ENCODE measurements around the gene SERPINB3. TPM values are rescaled to one million over a fixed set of nuclear protein-coding genes. Genes with fewer than 3 reads are reported as not detected.
"Not testable (repeated sequence)": the region's sequence is repeated elsewhere in the genome, so short reads cannot be mapped to it uniquely, and the experiment has no call there.

SERPINB3 gene
- total and polyA plus RNA-seq, 9 donors = 0.65 TPM; not detected in 8

DNA sequence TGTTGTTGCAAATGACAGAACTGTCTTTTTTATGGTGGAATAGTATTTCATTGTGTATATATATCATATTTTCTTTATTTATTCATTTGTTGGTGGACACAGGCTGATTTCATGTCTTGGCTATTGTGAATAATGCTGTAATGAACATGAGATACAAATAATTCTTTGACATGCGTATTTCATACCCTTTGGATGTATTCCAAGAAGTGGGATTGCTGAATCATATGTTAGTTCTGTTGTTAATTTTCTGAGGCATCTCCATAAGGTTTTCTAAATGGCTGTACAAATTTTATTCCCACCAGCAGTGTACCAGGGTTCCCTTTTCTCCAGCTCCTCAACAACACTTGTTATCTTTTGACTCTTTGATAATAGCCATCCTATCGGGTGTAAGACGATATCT lies 11.4 kb downstream of the SERPINB3 start:
- H3K9me3 ChIP-seq (replicated peaks; ENCODE audit: control insufficient read depth, low read depth, low read length); H3K4me1 ChIP-seq (ENCODE audit: control insufficient read depth, insufficient read depth, low read length); H3K27me3 ChIP-seq (ENCODE audit: control insufficient read depth, insufficient read depth, low read length); H3K27ac ChIP-seq (ENCODE audit: low read length); H3K4me3 ChIP-seq (ENCODE audit: low read length); H3K36me3 ChIP-seq (ENCODE audit: control insufficient read depth, insufficient read depth, low read length): not testable (repeated sequence)
- DNase-seq = peak; percentile 2
- no CpG with 5 or more reads among the region's 3 CpGs for WGBS (ENCODE audit: insufficient coverage)

DNA sequence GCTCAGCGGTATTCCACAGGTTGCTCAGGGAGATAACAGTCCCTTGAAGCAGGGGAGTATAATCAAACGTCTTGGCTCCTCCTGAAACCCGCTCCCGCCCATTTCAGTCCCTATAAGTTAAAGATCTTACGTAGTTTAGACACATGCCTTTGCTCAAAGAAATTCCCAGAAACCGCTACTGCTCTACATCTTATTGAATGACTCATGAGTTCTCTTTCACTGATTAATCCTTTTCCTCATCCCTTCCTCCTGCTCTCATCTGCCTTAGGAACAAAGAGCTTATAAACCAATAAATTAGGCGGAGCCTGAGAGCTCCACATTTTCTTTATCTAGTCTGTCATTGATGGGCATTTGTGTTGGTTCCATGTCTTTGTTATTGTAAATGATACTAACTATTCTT lies 13.5 kb downstream of the SERPINB3 start:
- H3K27ac ChIP-seq (ENCODE audit: low read length) = no peak overlapping the region
- DNase-seq = no peak
- H3K36me3 ChIP-seq (ENCODE audit: control insufficient read depth, insufficient read depth, low read length) = no peaks in the 10 kb centered on the region
- H3K4me1 ChIP-seq (ENCODE audit: control insufficient read depth, insufficient read depth, low read length) = no peaks in the 10 kb centered on the region
- H3K9me3 ChIP-seq (replicated peaks; ENCODE audit: control insufficient read depth, low read depth, low read length) = no peaks in the 10 kb centered on the region
- H3K4me3 ChIP-seq (ENCODE audit: low read length) = no peak overlapping the region
- no peaks in the 10 kb centered on the region for H3K27me3 ChIP-seq (ENCODE audit: control insufficient read depth, insufficient read depth, low read length)
- WGBS (ENCODE audit: insufficient coverage) = 83% methylated on average over 4 of the region's 7 CpGs

DNA sequence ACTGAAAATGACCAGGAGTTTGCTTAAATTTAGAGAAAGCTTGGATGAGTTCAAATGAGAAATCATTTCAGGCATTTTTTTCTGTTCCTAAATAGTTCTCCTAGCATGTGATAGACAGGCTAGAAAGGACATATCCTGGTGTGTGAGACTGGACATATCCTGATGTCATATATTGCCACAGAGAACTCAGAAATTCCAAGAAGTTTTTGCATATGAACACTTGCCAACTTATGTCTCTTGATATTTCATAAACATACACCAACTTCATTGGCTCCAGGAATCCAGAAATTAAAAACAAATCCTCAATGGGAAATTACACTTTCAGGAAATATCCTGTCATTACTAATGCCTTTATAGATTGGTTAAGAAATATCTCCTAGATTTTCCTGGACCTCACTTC lies 14.8 kb downstream of the SERPINB3 start:
- no peaks in the 10 kb centered on the region for H3K9me3 ChIP-seq (replicated peaks; ENCODE audit: control insufficient read depth, low read depth, low read length)
- H3K4me3 ChIP-seq (ENCODE audit: low read length) = no peak overlapping the region
- no peaks in the 10 kb centered on the region for H3K36me3 ChIP-seq (ENCODE audit: control insufficient read depth, insufficient read depth, low read length)
- H3K27ac ChIP-seq (ENCODE audit: low read length) = no peak overlapping the region
- DNase-seq = no peak
- no peaks in the 10 kb centered on the region for H3K27me3 ChIP-seq (ENCODE audit: control insufficient read depth, insufficient read depth, low read length)
- H3K4me1 ChIP-seq (ENCODE audit: control insufficient read depth, insufficient read depth, low read length) = no peaks in the 10 kb centered on the region

DNA sequence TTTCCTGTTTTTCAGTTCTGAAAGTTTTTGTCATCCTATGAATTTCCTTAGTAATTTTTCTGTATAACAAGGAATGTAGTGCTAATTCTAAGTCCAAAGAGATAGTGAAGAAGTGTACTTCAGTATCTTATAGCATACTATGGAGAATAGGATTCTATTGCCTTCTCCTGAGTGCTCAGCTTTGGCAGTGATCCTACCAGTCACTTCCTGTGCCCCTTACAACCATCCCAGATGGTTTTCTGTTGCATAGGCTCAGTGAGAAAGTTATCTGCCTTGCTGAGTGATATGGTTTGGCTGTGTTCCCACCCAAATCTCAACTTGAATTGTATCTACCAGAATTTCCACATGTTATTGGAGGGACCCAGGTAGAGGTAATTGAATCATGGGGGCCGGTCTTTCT lies 17.0 kb downstream of the SERPINB3 start:
- H3K4me3 ChIP-seq (ENCODE audit: low read length); H3K4me1 ChIP-seq (ENCODE audit: control insufficient read depth, insufficient read depth, low read length); H3K9me3 ChIP-seq (replicated peaks; ENCODE audit: control insufficient read depth, low read depth, low read length); H3K27me3 ChIP-seq (ENCODE audit: control insufficient read depth, insufficient read depth, low read length); H3K27ac ChIP-seq (ENCODE audit: low read length); DNase-seq; H3K36me3 ChIP-seq (ENCODE audit: control insufficient read depth, insufficient read depth, low read length): not testable (repeated sequence)
- no CpG with 5 or more reads among the region's 1 CpG for WGBS (ENCODE audit: insufficient coverage)

DNA sequence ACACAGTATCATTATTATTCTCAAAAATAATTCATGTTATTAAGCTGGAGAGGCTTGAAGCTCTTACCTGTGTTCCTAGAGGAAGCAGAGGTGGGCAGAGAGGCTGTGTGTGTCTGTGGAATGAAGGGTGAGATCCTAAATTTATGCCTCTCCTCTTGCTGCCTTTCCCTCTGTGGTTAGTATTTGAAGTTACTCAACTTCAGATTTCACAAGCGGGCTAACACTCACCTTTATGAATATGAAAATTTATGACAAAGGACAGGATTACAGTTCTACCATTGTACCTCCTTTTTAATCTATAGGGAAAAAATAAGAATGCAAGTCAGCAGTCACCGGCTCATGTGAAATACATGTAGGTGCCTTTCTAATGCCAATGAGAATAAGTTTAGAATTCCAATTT lies 17.6 kb downstream of the SERPINB3 start, which contains the start of gene SERPINB4:
Gene SERPINB4 (minus strand): TSS at position 115 of the 400 bp plus-strand sequence. CDS start 679 bp downstream, outside the sequence.
- not testable (repeated sequence) for H3K27ac ChIP-seq (ENCODE audit: low read length); H3K27me3 ChIP-seq (ENCODE audit: control insufficient read depth, insufficient read depth, low read length); H3K4me3 ChIP-seq (ENCODE audit: low read length); DNase-seq; H3K9me3 ChIP-seq (replicated peaks; ENCODE audit: control insufficient read depth, low read depth, low read length); H3K36me3 ChIP-seq (ENCODE audit: control insufficient read depth, insufficient read depth, low read length); H3K4me1 ChIP-seq (ENCODE audit: control insufficient read depth, insufficient read depth, low read length)
- WGBS (ENCODE audit: insufficient coverage) = no CpG with 5 or more reads among the region's 2 CpGs

DNA sequence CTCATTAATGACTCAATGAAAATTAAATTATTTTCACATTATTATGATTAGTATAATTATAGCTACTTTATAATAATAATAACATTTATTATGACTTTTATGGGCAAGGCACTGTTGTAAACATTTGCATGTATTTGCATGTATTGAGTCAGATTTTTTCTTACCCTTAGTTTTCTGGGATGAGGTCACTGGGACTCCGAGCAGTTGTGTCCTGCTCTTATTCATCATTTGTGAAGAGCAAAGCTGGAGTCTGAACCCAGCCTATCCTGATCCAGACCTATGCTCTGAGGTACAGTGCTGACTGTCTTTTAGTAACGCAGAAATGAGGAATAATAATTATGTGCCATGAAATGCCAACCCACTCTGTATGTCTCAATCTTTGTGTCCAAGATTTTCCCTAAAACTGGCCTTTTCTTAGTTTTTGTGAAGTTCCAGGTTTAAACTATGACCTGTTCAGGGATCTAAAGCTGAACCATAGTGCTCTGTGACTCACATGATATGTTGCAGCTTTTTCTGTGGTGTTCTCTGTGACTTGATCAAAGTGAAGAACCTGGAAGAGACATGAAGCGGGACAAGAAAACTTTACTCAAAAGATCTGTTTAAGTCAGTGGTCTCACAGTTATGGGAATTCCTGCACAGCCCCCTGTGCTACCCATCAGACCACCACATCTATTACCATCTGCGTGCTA lies 18.9 kb downstream of the SERPINB3 start:
- not testable (repeated sequence) for H3K4me3 ChIP-seq (ENCODE audit: low read length); H3K36me3 ChIP-seq (ENCODE audit: control insufficient read depth, insufficient read depth, low read length); DNase-seq; H3K4me1 ChIP-seq (ENCODE audit: control insufficient read depth, insufficient read depth, low read length); H3K9me3 ChIP-seq (replicated peaks; ENCODE audit: control insufficient read depth, low read depth, low read length); H3K27me3 ChIP-seq (ENCODE audit: control insufficient read depth, insufficient read depth, low read length); H3K27ac ChIP-seq (ENCODE audit: low read length)
- 80% methylated on average over 1 of the region's 4 CpGs for WGBS (ENCODE audit: insufficient coverage)

DNA sequence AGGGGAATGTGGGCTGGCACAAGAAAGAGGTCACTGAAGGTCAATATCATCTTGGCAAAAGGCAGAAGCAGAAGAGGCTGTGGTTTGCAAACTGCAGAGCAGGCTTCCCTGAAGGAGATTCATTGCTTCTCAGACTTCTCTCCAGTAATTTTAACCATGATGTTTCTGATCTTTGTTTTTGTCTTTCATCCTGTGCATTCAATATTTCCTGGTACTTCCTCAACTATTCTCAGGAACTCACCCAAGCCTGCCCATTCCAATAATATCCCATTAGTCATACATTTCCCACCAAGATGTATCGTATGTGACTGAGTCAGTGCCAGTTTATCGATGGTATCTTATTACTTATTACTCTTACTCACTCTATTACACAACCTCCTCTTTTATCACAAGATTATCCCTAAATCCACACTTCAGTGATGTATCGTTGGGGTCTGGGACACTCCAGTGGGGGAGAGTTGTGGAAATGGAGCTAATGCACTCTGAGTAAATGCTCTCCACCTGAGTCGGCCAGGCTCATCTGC lies 20.5 kb downstream of the SERPINB3 start:
- not testable (repeated sequence) for DNase-seq; H3K27me3 ChIP-seq (ENCODE audit: control insufficient read depth, insufficient read depth, low read length); H3K4me1 ChIP-seq (ENCODE audit: control insufficient read depth, insufficient read depth, low read length); H3K36me3 ChIP-seq (ENCODE audit: control insufficient read depth, insufficient read depth, low read length); H3K9me3 ChIP-seq (replicated peaks; ENCODE audit: control insufficient read depth, low read depth, low read length); H3K27ac ChIP-seq (ENCODE audit: low read length); H3K4me3 ChIP-seq (ENCODE audit: low read length)
- WGBS (ENCODE audit: insufficient coverage) = no CpG with 5 or more reads among the region's 4 CpGs

DNA sequence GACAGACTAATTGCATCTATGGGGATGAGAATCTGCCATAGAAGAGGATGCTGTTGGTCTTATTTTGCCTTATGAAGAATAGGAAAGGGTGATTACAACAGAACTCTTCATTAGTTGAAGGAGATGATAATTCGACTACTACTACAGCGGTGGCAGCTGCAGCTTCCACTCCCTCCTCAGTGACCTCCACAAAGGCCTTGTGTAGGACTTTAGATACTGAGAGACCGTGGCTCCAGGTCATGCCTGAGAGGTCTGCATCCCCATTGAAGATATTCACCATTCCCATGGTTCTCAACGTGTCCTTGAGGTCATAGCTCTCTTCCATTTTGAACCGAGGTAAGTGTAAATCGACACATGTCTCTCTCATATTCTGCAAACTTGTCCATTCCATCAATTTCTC lies 24.0 kb downstream of the SERPINB3 start:
- H3K27me3 ChIP-seq (ENCODE audit: control insufficient read depth, insufficient read depth, low read length) = no peaks in the 10 kb centered on the region
- H3K36me3 ChIP-seq (ENCODE audit: control insufficient read depth, insufficient read depth, low read length) = no peaks in the 10 kb centered on the region
- H3K4me3 ChIP-seq (ENCODE audit: low read length) = no peak overlapping the region
- no peak for DNase-seq
- no peak overlapping the region for H3K27ac ChIP-seq (ENCODE audit: low read length)
- no peaks in the 10 kb centered on the region for H3K9me3 ChIP-seq (replicated peaks; ENCODE audit: control insufficient read depth, low read depth, low read length)
- WGBS (ENCODE audit: insufficient coverage) = 40% methylated on average over 1 of the region's 6 CpGs
- no peaks in the 10 kb centered on the region for H3K4me1 ChIP-seq (ENCODE audit: control insufficient read depth, insufficient read depth, low read length)

DNA sequence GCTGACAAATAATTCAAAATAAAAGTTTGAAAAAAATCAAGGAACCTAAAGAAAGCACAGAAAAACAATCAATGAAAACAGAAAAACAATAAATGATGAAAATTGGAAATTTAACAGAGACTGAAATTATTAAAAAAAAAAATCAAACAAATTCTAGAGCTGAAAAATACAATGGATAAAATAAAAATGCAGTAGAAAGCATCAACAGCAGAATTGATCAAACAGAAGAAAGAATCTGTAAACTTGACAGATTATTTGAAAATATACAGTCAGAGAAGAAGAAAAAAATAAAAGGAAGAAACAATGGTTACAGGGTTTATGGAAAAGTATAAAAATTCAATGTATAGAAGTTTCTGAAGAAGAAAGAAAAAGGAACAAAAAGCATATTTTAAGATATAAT lies 33.9 kb downstream of the SERPINB3 start:
- Histone ChIP-seq H3K27me3 (ENCODE audit: control insufficient read depth, insufficient read depth, low read length) (no peaks in the 10 kb centered on the region), H3K4me1 (ENCODE audit: control insufficient read depth, insufficient read depth, low read length) (no peaks in the 10 kb centered on the region), H3K27ac (ENCODE audit: low read length) (no peak overlapping the region), H3K36me3 (ENCODE audit: control insufficient read depth, insufficient read depth, low read length) (no peaks in the 10 kb centered on the region), H3K4me3 (ENCODE audit: low read length) (no peak overlapping the region), H3K9me3 (replicated peaks; ENCODE audit: control insufficient read depth, low read depth, low read length) (peaks cover 33% of the 10 kb centered on the region)
- no peak for DNase-seq

DNA sequence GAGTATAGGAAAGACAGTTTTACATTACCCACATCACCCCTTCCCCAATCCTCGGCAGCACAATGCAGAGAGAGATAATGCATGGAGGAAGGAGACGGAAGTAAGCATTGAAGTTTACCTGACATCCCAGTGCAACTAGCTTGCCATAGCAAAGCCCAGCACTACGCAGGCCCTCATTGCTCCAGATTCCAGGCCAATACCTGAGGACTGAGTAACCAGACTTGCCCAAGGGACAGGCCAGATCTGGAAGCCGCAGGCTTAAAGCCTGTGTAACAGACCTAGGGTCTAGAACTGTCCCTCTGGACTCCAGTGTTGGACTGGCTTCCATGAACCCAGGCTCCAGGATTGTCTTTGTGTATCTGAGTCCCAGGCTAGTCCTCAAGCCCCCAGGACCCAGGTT lies 35.3 kb downstream of the SERPINB3 start:
- 89% methylated on average over 3 of the region's 4 CpGs for WGBS (ENCODE audit: insufficient coverage)
- Histone ChIP-seq H3K36me3 (ENCODE audit: control insufficient read depth, insufficient read depth, low read length) (no peaks in the 10 kb centered on the region), H3K9me3 (replicated peaks; ENCODE audit: control insufficient read depth, low read depth, low read length) (peaks cover 34% of the 10 kb centered on the region), H3K4me3 (ENCODE audit: low read length) (no peak overlapping the region), H3K27ac (ENCODE audit: low read length) (no peak overlapping the region), H3K27me3 (ENCODE audit: control insufficient read depth, insufficient read depth, low read length) (no peaks in the 10 kb centered on the region), H3K4me1 (ENCODE audit: control insufficient read depth, insufficient read depth, low read length) (no peaks in the 10 kb centered on the region)
- DNase-seq = no peak

DNA sequence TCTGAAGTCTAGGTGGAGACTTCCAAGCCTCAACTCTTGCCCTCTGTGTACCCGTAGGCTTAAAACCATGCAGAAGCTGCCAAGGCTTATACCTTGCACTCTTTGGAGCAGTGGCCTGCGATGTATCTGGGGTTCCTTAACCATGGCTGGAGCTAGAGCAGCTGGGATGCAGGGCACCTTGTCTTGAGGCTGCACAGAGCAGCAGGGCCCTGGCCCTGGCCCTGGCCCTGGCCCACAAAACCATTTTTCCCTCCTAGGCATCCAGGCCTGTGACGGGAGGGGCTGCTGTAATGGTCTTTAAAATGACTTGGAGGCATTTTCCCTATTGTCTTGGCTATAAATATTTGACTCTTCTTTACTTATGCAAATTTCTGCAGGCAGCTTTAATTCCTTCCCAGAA lies 36.8 kb downstream of the SERPINB3 start:
- H3K9me3 ChIP-seq (replicated peaks; ENCODE audit: control insufficient read depth, low read depth, low read length) = peaks cover 34% of the 10 kb centered on the region

More for the DNA sequence above, 36.8 kb downstream of the SERPINB3 start:
- no peak for DNase-seq
- Histone ChIP-seq H3K4me3 (ENCODE audit: low read length) (no peak overlapping the region), H3K27me3 (ENCODE audit: control insufficient read depth, insufficient read depth, low read length) (no peaks in the 10 kb centered on the region), H3K4me1 (ENCODE audit: control insufficient read depth, insufficient read depth, low read length) (no peaks in the 10 kb centered on the region), H3K27ac (ENCODE audit: low read length) (no peak overlapping the region), H3K36me3 (ENCODE audit: control insufficient read depth, insufficient read depth, low read length) (no peaks in the 10 kb centered on the region)
- WGBS (ENCODE audit: insufficient coverage) = 86% methylated on average over 2 of the region's 3 CpGs

All from muscle of leg (tissue), 11 donors.